ENCODE measurements around the gene PARVA. TPM values are rescaled to one million over a fixed set of nuclear protein-coding genes. Genes with fewer than 3 reads are reported as not detected.

Gene PARVA
- total and polyA plus RNA-seq, 2 of the 4 experiments (the other 2 are of a cell fraction): 65.2 to 80.2 TPM

- WGBS, 2 experiments (ENCODE audit: extremely low coverage in 2 of 2, insufficient read length in 1 of 2): 88% methylated on average over 5 of the region's 7 CpGs; no CpG with 5 or more reads in 1 of the 2 experiments
- dilution Hi-C loops (cut with HindIII; ENCODE audit: low sequenced_read_pairs, unreplicated experiment): no loop called here
- CTCF ChIA-PET: interaction anchor here (0.6 kb wide), 1 partner anchor 106 kb away, joined by 3 read pairs; no protein-coding TSS in a partner anchor
- Histone ChIP-seq H3K4ac (ENCODE audit: low read depth, low read length) (no peak overlapping the region), H3K9me3 (ENCODE audit: control insufficient read depth, insufficient read depth, low read length) (no peaks in the 10 kb centered on the region), H4K20me1 (ENCODE audit: insufficient read depth, low read length) (no peaks in the 10 kb centered on the region), H3K27me3 (ENCODE audit: control insufficient read depth, insufficient read depth, low read length) (no peaks in the 10 kb centered on the region), H3K79me1 (ENCODE audit: low read depth in 1 of 2, low read length in 2 of 2) (peaks cover 18 to 46% of the 10 kb centered on the region in 2 experiments), H3K9ac (ENCODE audit: low read depth, low read length) (no peak overlapping the region), H3K18ac (ENCODE audit: low read depth, low read length) (no peak overlapping the region), H4K5ac (ENCODE audit: low read depth, low read length) (no peak overlapping the region), H3K4me3 (ENCODE audit: insufficient read depth, low read depth, low read length) (no peak overlapping the region), H2BK120ac (ENCODE audit: low read depth, low read length) (no peak overlapping the region), H4K91ac (ENCODE audit: insufficient read depth, low read depth, low read length) (no peak overlapping the region), H3K36me3 (ENCODE audit: control insufficient read depth, insufficient read depth, low read length) (peaks cover 26% of the 10 kb centered on the region), H3K27ac (ENCODE audit: insufficient read depth, low read length) (no peak overlapping the region), H2BK15ac (ENCODE audit: low read depth, low read length) (no peak overlapping the region), H2AK5ac (ENCODE audit: low read depth, low read length) (no peak overlapping the region), H3K4me2 (ENCODE audit: low read depth, low read length) (no peak overlapping the region), H3K4me1 (ENCODE audit: control insufficient read depth, insufficient read depth, low read length) (peaks cover 16% of the 10 kb centered on the region), H2AK9ac (replicated peaks; ENCODE audit: low read depth, low read length, poor library complexity) (no peak overlapping the region), H2BK20ac (ENCODE audit: low read depth, low read length) (no peak overlapping the region), H3K56ac (ENCODE audit: extremely low read depth, insufficient read depth, low read length) (no peak overlapping the region), H2BK5ac (ENCODE audit: low read depth, low read length, poor library complexity, severe bottlenecking) (no peak overlapping the region), H4K8ac (ENCODE audit: low read depth in 2 of 2, low read length in 2 of 2) (no peak overlapping the region), H3K23ac (ENCODE audit: low read depth, low read length) (no peak overlapping the region), H3K14ac (replicated peaks; ENCODE audit: low read depth, low read length) (no peak overlapping the region), H2AFZ (replicated peaks; ENCODE audit: low read length, poor library complexity) (no peak overlapping the region), H3K9me1 (ENCODE audit: insufficient read depth, low read length) (peaks cover 19% of the 10 kb centered on the region)
- intact Hi-C loops (cut with micrococcal nuclease): loop anchor here (2.0 kb wide), 1 partner anchor 85 kb away; no protein-coding TSS in a partner anchor
- no TSS peak for BruUV-seq (replicated peaks)
- TF ChIP-seq BHLHE40 (IDR thresholded peaks at IDR 0.05; ENCODE audit: low read depth, low read length) (no peak), RCOR1 (IDR thresholded peaks at IDR 0.05; ENCODE audit: insufficient replicate concordance, low read length) (no peak), FOS (IDR thresholded peaks at IDR 0.05; ENCODE audit: low read depth, low read length) (no peak), USF2 (IDR thresholded peaks at IDR 0.05; ENCODE audit: low read depth, low read length) (no peak), MAFK (IDR thresholded peaks at IDR 0.05; ENCODE audit: low read depth, low read length) (no peak)
- DNase-seq (no peak), ATAC-seq (ENCODE audit: low read depth) (no peak)
- POLR2A ChIA-PET (ENCODE audit: unreplicated experiment): no interaction called here
- in situ Hi-C loops (cut with MboI; ENCODE audit: low sequenced_read_pairs): no loop called here
These were observed 120.1 kb downstream of the PARVA start for GRCh38 chr11:12497431-12497830.
